ENCODE data around the gene STK38L. TPM values are rescaled to one million over a fixed set of nuclear protein-coding genes. Genes with fewer than 3 reads are reported as not detected.
A peak's percentile ranks its signal among the peaks of the same experiment; 100 is the strongest.

The STK38L gene
- total and polyA plus RNA-seq, 2 experiments from 2014 or later: 20.3 to 30.0 TPM

- no peak overlapping the region for H3K4me3 ChIP-seq
- no peak for DNase-seq (ENCODE audit: low read depth in 1 of 2, low spot score in 1 of 2)
- no peak overlapping the region for H3K27ac ChIP-seq
- H3K4me1 ChIP-seq (ENCODE audit: low read depth): no peaks in the 10 kb centered on the region
- H3K9me3 ChIP-seq (ENCODE audit: low read depth): no peaks in the 10 kb centered on the region
- H3K36me3 ChIP-seq: no peaks in the 10 kb centered on the region
- TF ChIP-seq CTCF (IDR thresholded peaks at IDR 0.05; ENCODE audit: low read depth, low read length): peak; percentile 6
- no peaks in the 10 kb centered on the region for H3K27me3 ChIP-seq
These were observed 10.3 kb upstream of the STK38L start for GRCh38 chr12:27233814-27234213.

- Histone ChIP-seq H3K27ac (no peak overlapping the region), H3K9me3 (ENCODE audit: low read depth) (no peaks in the 10 kb centered on the region), H3K4me1 (ENCODE audit: low read depth) (no peaks in the 10 kb centered on the region), H3K36me3 (no peaks in the 10 kb centered on the region), H3K27me3 (no peaks in the 10 kb centered on the region), H3K4me3 (no peak overlapping the region)
- peak in 1 of 2 donors; percentile 25 for DNase-seq (ENCODE audit: low read depth in 1 of 2, low spot score in 1 of 2)
- TF ChIP-seq CTCF (IDR thresholded peaks at IDR 0.05; ENCODE audit: low read depth, low read length): no peak
These were observed 7.6 kb upstream of the STK38L start for GRCh38 chr12:27236498-27236897.

GRCh38 chr12:27237790-27238771 is 6.0 kb upstream of the STK38L start:
- DNase-seq (ENCODE audit: low read depth in 1 of 2, low spot score in 1 of 2): peak in 1 of 2 donors; percentile 24
- Histone ChIP-seq H3K27ac (no peak overlapping the region), H3K9me3 (ENCODE audit: low read depth) (no peaks in the 10 kb centered on the region), H3K4me1 (ENCODE audit: low read depth) (no peaks in the 10 kb centered on the region), H3K36me3 (no peaks in the 10 kb centered on the region), H3K4me3 (no peak overlapping the region), H3K27me3 (no peaks in the 10 kb centered on the region)
- no peak for TF ChIP-seq CTCF (IDR thresholded peaks at IDR 0.05; ENCODE audit: low read depth, low read length)

GRCh38 chr12:27243006-27243405 is 1.1 kb upstream of the STK38L start:
- no peak overlapping the region for H3K4me3 ChIP-seq
- no peak for TF ChIP-seq CTCF (IDR thresholded peaks at IDR 0.05; ENCODE audit: low read depth, low read length)

GRCh38 chr12:27244689-27245488 is 803 bp downstream of the STK38L start:
- Histone ChIP-seq H3K27ac (peak overlapping the region; percentile 70), H3K9me3 (ENCODE audit: low read depth) (no peaks in the 10 kb centered on the region), H3K27me3 (no peaks in the 10 kb centered on the region), H3K36me3 (no peaks in the 10 kb centered on the region), H3K4me3 (peak overlapping the region; percentile 49), H3K4me1 (ENCODE audit: low read depth) (peaks cover 10% of the 10 kb centered on the region)
- no peak for TF ChIP-seq CTCF (IDR thresholded peaks at IDR 0.05; ENCODE audit: low read depth, low read length)
- DNase-seq (ENCODE audit: low read depth in 1 of 2, low spot score in 1 of 2): peak; percentile 3 to 56

More at GRCh38 chr12:27243006-27243405, 1.1 kb upstream of the STK38L start:
- Histone ChIP-seq H3K27ac (no peak overlapping the region), H3K9me3 (ENCODE audit: low read depth) (no peaks in the 10 kb centered on the region), H3K4me1 (ENCODE audit: low read depth) (peaks cover 10% of the 10 kb centered on the region), H3K27me3 (no peaks in the 10 kb centered on the region), H3K36me3 (no peaks in the 10 kb centered on the region)
- DNase-seq (ENCODE audit: low read depth in 1 of 2, low spot score in 1 of 2): no peak

Data from cardiac muscle cell (in vitro differentiated cells and primary cell).